Small intestine (tissue), 7 donors: ENCODE measurements around the gene ALG9. TPM values are rescaled to one million over a fixed set of nuclear protein-coding genes. Genes with fewer than 3 reads are reported as not detected.
"Not testable (repeated sequence)": the region's sequence is repeated elsewhere in the genome, so short reads cannot be mapped to it uniquely, and the experiment has no call there.

ENCODE experiments used
- DNase-seq, 2 donors: peaks; one replicate each; pipeline versions ENCODE4 v3.0.0 to v3.0.0-alpha.2; 2013
- FAIRE-seq: peaks from 2 replicates; lab custom pipeline; 2012; peaks lifted over from hg19 to GRCh38; lab: Jason Lieb, UNC
- H3K27ac ChIP-seq, 3 donors: one replicate each; pipeline ENCODE4 v1.5.1; 2013; ENCODE audit warnings: low read length in 2 of 3, mild to moderate bottlenecking in 2 of 3, control low read depth in 1 of 3, inconsistent platforms in 1 of 3, low read depth in 1 of 3, moderate library complexity in 1 of 3
- H3K27me3 ChIP-seq, 3 donors: one replicate each; pipeline ENCODE4 v1.6.1; 2013; ENCODE audit warnings: low read length in 3 of 3, inconsistent platforms in 1 of 3; ENCODE audit not compliant: control insufficient read depth in 3 of 3, insufficient read depth in 3 of 3
- H3K36me3 ChIP-seq, 3 donors: one replicate each; pipeline ENCODE4 v1.6.1; 2013; ENCODE audit warnings: low read length in 3 of 3, inconsistent platforms in 1 of 3, low read depth in 1 of 3, mild to moderate bottlenecking in 1 of 3, moderate library complexity in 1 of 3; ENCODE audit not compliant: control insufficient read depth in 3 of 3, insufficient read depth in 2 of 3
- H3K4me1 ChIP-seq, 3 donors: one replicate each; pipeline ENCODE4 v1.6.1; 2013; ENCODE audit warnings: low read length in 2 of 3, inconsistent platforms in 1 of 3, low read depth in 1 of 3, mild to moderate bottlenecking in 1 of 3, moderate library complexity in 1 of 3; ENCODE audit not compliant: control insufficient read depth in 3 of 3, insufficient read depth in 2 of 3
- H3K4me3 ChIP-seq, 3 donors: one replicate each; pipeline ENCODE4 v1.5.1; 2013; ENCODE audit warnings: low read length in 3 of 3, control low read depth in 1 of 3, inconsistent platforms in 1 of 3, low read depth in 1 of 3, mild to moderate bottlenecking in 1 of 3, moderate library complexity in 1 of 3
- H3K9me3 ChIP-seq, 2 donors: one replicate each; pipeline ENCODE4 v1.6.1; 2013; ENCODE audit warnings: low read depth in 1 of 2, low read length in 1 of 2; ENCODE audit not compliant: control insufficient read depth in 2 of 2, insufficient read depth in 1 of 2
- WGBS, 3 donors: extraction: QIAGEN DNeasy Blood & Tissue Kit; methylation state at CpG; one replicate each; pipeline ENCODE4 v1.1.7; 2013; 5-methylcytosine and 5-hydroxymethylcytosine counted together
- polyA plus RNA-seq, 4 donors: library from polyadenylated mRNA; stranded (reverse) in 3 of 4; unstranded in 1 of 4; fragments of 200-250 nt in 3 of 4; fragments of 120-200 nt in 1 of 4; gene quantifications; one replicate each; pipeline versions ENCODE4 v1.2.1 to v1.2.3, GENCODE V29; 2013
- donor health status: healthy with polysubstance abuse.
- donor health status: control.
- donor health status: control.
- donor health status: Bipolar disorder and iron deficiency.
- donor health status: healthy.

Gene ALG9
- polyA plus RNA-seq, 4 donors: 15.7 to 31.9 (median 17.3) TPM

- not testable (repeated sequence) for H3K36me3 ChIP-seq, FAIRE-seq
- 92 to 99% (median 99%) methylated on average over 5 of the region's 5 CpGs for WGBS, 3 donors
Observed at GRCh38 chr11:111771205-111771604, 100.2 kb downstream of the ALG9 start.

DNA sequence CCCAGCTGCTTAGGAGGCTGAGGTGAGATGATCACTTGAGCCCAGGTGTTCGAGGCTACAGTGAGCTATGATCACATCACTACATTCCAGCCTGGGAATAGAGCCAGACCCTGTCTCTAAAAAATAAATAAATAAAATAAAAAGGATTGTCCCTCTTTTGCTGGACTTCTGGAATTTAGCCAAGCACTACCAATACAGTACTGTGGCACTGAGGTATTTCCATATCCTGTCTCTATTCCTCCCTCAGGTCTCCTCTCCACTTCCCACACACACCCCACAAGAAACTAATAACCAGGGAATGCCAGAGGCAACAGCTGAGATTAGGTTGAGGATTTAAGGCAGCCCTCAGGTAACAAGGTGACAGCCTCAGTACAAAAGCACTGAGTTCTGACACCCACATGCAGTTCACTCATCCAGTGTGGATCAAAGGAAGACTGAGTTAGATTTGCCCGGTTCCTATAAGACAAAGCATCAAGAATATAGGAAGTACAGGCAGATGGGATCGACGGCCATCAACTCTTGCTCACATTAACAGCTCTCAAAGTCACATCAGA is 100.7 kb downstream of the ALG9 start:
- Histone ChIP-seq H3K9me3 (no peaks in the 10 kb centered on the region), H3K36me3 (no peaks in the 10 kb centered on the region), H3K27ac (no peak overlapping the region), H3K4me1 (peaks cover 0 to 11% (median 2%) of the 10 kb centered on the region in 3 donors), H3K27me3 (no peaks in the 10 kb centered on the region), H3K4me3 (no peak overlapping the region)
- FAIRE-seq (no peak), DNase-seq (no peak)
- 62 to 76% (median 75%) methylated on average over 4 of the region's 4 CpGs for WGBS, 3 donors

More at GRCh38 chr11:111771205-111771604, 100.2 kb downstream of the ALG9 start:
- H3K4me1 ChIP-seq: peaks cover 0 to 11% (median 2%) of the 10 kb centered on the region in 3 donors
- H3K4me3 ChIP-seq, H3K27me3 ChIP-seq, H3K27ac ChIP-seq, H3K9me3 ChIP-seq, DNase-seq: not testable (repeated sequence)

GRCh38 chr11:111766834-111767142 is 104.6 kb downstream of the ALG9 start:
- 2 to 5% (median 3%) methylated on average over 7 of the region's 7 CpGs for WGBS, 3 donors
- no peak for FAIRE-seq
- Histone ChIP-seq H3K36me3 (peaks cover 0 to 8% (median 2%) of the 10 kb centered on the region in 3 donors), H3K9me3 (no peaks in the 10 kb centered on the region), H3K4me3 (peak overlapping the region; percentile 19 to 91 (median 88)), H3K27me3 (no peaks in the 10 kb centered on the region), H3K4me1 (peaks cover 3 to 17% (median 7%) of the 10 kb centered on the region in 3 donors), H3K27ac (peak overlapping the region; percentile 82 to 96 (median 88))
- no peak for DNase-seq

DNA sequence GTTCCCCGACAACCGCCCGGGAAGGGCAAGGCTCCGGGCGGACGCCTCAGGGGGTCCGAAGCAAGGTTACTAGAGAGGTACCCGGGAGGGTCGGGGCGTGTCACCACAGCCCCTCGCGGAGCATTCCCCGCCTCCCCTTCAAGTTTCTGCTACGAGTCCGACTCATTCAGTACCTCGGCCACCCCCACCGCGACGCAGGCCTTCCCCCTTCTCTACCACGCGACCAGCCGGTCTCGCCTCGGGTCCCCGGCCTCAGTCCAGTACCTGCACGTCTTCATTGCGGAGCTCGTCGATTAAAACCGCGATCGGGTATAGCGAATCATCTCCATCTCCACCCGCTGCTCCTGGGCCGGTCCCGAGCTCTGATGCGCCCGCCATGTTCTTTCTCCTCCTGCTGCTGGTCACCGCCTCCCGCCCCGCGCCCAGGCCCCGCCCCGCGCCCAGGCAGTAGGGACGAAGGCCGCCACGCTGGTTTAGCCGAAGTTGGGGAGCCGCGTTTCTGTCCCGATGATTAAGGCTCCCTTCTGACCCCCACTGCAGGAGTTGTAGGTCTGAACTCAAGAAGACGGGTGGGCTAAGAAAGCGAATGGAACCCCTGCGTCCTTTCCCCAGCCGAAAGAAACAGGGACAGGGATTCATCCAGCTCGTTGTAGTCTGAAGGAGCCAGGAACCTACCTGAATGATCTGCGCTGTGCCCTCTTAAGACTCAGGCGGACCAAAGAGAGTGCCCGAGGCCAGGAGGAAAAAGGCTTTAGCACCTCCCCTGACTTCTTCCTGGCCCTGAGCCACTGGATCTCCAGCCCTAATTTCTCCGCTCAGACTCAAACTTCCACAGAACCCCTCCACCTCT is 105.2 kb downstream of the ALG9 start, which contains the start of gene PPP2R1B:
PPP2R1B (minus strand) TSS at position 406 of the 850 bp plus-strand sequence; CDS start at position 378, 28 bp downstream.
- Histone ChIP-seq H3K9me3 (no peaks in the 10 kb centered on the region), H3K27ac (peak within 1 kb of the TSS; percentile 82 to 96 (median 88)), H3K36me3 (peaks cover 0 to 12% (median 2%) of the 10 kb centered on the region in 3 donors), H3K27me3 (no peaks in the 10 kb centered on the region), H3K4me3 (peak within 1 kb of the TSS; percentile 88 to 91 (median 88)), H3K4me1 (peaks cover 3 to 17% (median 7%) of the 10 kb centered on the region in 3 donors)
- 0 to 1% (median 1%) methylated on average over 46 to 61 of the region's 61 CpGs for WGBS, 3 donors
- DNase-seq (peak; percentile 82 to 92), FAIRE-seq (no peak)

GRCh38 chr11:111765320-111765983 is 105.9 kb downstream of the ALG9 start:
- WGBS, 3 donors: 0 to 1% (median 1%) methylated on average over 27 to 28 of the region's 28 CpGs
- Histone ChIP-seq H3K4me1 (peaks cover 3 to 22% (median 7%) of the 10 kb centered on the region in 3 donors), H3K36me3 (peaks cover 4 to 16% (median 5%) of the 10 kb centered on the region in 3 donors), H3K27me3 (no peaks in the 10 kb centered on the region), H3K9me3 (no peaks in the 10 kb centered on the region), H3K27ac (peak overlapping the region; percentile 41 to 96 (median 88)), H3K4me3 (peak overlapping the region; percentile 88 to 91 (median 88))
- FAIRE-seq (no peak), DNase-seq (peak; percentile 29 to 50)

DNA sequence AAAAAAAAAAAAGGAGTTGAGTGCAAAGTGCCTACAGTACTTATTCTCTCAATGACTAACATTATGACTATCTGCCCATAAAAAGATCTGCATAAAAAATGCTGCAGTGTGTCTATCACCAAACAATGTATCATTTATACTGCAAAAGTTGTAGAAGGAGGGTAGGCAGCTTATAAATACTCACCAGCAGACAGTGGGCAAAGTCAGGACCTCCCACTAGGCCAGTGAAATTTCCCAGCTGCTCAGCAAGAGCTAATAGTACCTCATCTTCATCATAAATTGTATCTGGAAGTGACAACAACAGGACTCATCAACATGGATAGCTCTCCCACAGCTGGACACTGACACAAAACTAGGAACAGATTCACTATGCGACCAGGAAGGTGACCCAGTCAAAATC is 106.8 kb downstream of the ALG9 start:
- Histone ChIP-seq H3K27ac (peak overlapping the region in 1 of 3 donors; percentile 88), H3K36me3 (peaks cover 4 to 22% (median 10%) of the 10 kb centered on the region in 3 donors), H3K27me3 (no peaks in the 10 kb centered on the region), H3K9me3 (no peaks in the 10 kb centered on the region), H3K4me1 (peaks cover 3 to 27% (median 7%) of the 10 kb centered on the region in 3 donors), H3K4me3 (peak overlapping the region in 2 of 3 donors; percentile 88 to 91)
- FAIRE-seq (no peak), DNase-seq (peak in 1 of 2 donors; percentile 34)
- 8 to 49% (median 29%) methylated on average over 1 of the region's 1 CpG for WGBS, 3 donors

DNA sequence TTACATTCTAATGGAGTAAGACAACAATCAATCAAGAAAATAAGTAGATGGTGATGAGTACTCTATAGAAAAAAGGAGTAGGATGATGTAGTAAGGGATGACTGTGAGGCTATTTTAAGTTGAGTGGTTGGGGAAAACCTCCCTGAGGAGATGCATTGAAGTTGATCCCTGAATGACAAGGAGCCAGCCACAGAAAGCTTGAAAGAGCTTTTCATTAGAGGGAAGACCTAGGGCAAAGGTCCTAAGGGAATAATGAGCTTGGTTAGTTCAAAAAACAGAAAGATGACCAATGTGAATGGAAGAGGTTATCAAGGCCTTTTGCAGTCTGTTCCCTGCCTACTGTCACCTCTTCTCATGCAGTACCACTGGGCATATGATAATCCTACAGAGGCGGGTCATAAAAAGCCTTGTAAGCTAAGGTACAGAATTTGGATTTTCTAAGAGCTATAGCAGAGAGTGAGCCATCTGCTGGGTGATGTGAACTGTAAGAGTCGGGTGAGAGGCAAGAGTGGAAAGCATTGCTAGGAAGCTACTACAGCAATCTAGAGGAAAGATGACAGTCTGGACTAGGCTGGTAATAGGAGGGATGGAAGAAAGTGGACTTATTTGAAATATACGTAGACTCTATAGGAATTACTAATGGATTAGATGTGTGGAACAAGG is 108.3 kb downstream of the ALG9 start:
- no peak for FAIRE-seq
- WGBS, 3 donors: 73 to 80% (median 77%) methylated on average over 3 of the region's 3 CpGs
- Histone ChIP-seq H3K27me3 (no peaks in the 10 kb centered on the region), H3K4me3 (no peak overlapping the region), H3K27ac (no peak overlapping the region), H3K36me3 (peaks cover 4 to 28% (median 10%) of the 10 kb centered on the region in 3 donors), H3K4me1 (peaks cover 3 to 33% (median 7%) of the 10 kb centered on the region in 3 donors), H3K9me3 (no peaks in the 10 kb centered on the region)
- DNase-seq: no peak
